ENCODE data around the gene MRPL34. TPM values are rescaled to one million over a fixed set of nuclear protein-coding genes. Genes with fewer than 3 reads are reported as not detected.

Gene MRPL34
- total RNA-seq, 1 donor from 2014 or later: 25.9 TPM

DNA sequence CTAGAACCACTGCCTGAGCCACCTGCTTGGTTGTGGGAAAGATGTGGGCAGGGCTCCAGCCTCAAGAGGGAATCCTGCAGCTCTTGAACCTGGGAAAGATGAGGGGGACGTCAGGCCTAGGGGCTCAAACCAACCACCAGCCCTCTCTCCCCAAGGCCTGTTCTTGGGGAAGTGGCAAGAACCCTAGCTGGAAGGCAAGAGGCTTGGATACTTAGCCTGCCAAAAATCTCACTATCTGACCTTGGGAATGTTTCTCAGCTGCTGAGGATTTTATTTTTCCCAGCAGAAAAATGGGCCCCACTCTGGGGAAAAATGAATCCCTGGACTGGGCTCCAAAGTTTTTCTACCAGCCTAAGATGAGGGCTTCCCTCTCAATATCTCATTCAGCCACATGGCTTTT lies 45.7 kb upstream of the MRPL34 start:
- Mint-ChIP-seq H3K36me3 (no peaks in the 10 kb centered on the region), H3K27ac (no peak overlapping the region), H3K27me3 (ENCODE audit: insufficient read depth, low read depth) (peaks cover 12% of the 10 kb centered on the region), H3K4me3 (no peak overlapping the region), H3K4me1 (peaks cover 18% of the 10 kb centered on the region), H3K9me3 (no peaks in the 10 kb centered on the region)
- Histone ChIP-seq H3K79me2 (ENCODE audit: low read depth) (no peaks in the 10 kb centered on the region), H3K4me1 (no peaks in the 10 kb centered on the region), H3K9ac (no peak overlapping the region), H4K20me1 (ENCODE audit: low read depth) (no peaks in the 10 kb centered on the region), H3K4me3 (no peak overlapping the region), H3K27ac (no peak overlapping the region), H3F3A (ENCODE audit: low read depth) (peaks cover 2% of the 10 kb centered on the region), H3K36me3 (no peaks in the 10 kb centered on the region), H3K9me3 (ENCODE audit: low read depth) (no peaks in the 10 kb centered on the region), H3K4me2 (no peak overlapping the region), H2AFZ (replicated peaks) (no peak overlapping the region), H3K27me3 (no peaks in the 10 kb centered on the region)
- TF ChIP-seq, protein P1, sequence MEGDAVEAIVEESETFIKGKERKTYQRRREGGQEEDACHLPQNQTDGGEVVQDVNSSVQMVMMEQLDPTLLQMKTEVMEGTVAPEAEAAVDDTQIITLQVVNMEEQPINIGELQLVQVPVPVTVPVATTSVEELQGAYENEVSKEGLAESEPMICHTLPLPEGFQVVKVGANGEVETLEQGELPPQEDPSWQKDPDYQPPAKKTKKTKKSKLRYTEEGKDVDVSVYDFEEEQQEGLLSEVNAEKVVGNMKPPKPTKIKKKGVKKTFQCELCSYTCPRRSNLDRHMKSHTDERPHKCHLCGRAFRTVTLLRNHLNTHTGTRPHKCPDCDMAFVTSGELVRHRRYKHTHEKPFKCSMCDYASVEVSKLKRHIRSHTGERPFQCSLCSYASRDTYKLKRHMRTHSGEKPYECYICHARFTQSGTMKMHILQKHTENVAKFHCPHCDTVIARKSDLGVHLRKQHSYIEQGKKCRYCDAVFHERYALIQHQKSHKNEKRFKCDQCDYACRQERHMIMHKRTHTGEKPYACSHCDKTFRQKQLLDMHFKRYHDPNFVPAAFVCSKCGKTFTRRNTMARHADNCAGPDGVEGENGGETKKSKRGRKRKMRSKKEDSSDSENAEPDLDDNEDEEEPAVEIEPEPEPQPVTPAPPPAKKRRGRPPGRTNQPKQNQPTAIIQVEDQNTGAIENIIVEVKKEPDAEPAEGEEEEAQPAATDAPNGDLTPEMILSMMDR (IDR thresholded peaks at IDR 0.05): no peak
- TF ChIP-seq EZH2 (IDR thresholded peaks at IDR 0.05): no peak
- no peak for TF ChIP-seq EZH2phosphoT487 (IDR thresholded peaks at IDR 0.05)
- no peak for DNase-seq (ENCODE audit: low spot score)

DNA sequence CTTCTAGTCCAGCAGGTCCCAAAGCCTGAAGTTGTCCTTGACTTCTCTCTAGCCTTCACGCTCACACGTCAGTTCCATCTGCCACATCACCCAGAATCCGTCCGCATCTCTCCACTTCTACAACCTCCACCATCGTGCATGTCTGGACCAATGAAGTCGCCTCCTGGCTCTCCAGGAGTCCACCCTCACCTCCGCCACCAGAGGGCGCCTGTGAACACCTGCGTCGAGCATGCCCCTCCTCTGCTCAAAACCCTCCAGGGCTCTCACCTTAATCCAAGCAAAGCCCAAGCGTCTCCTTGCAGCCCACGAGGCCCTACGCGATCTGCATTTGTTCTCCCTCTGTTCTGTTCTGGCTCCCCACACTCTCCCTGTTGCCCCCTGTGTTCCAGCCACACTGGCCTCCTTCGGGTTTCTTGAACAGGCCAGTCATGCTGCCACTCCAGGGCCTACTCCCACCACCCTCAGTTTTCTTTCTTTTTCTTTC lies 44.8 kb upstream of the MRPL34 start:
- H3K27me3 Mint-ChIP-seq (ENCODE audit: insufficient read depth, low read depth): peaks cover 12% of the 10 kb centered on the region
- Histone ChIP-seq H2AFZ (replicated peaks) (peak overlapping the region; percentile 13), H3K9me3 (ENCODE audit: low read depth) (no peaks in the 10 kb centered on the region), H3K4me3 (no peak overlapping the region), H3K9ac (no peak overlapping the region), H3K79me2 (ENCODE audit: low read depth) (no peaks in the 10 kb centered on the region), H3F3A (ENCODE audit: low read depth) (peaks cover 9% of the 10 kb centered on the region), H3K4me1 (no peaks in the 10 kb centered on the region), H4K20me1 (ENCODE audit: low read depth) (no peaks in the 10 kb centered on the region), H3K4me2 (no peak overlapping the region), H3K36me3 (no peaks in the 10 kb centered on the region), H3K27me3 (no peaks in the 10 kb centered on the region), H3K27ac (no peak overlapping the region)
- H3K4me1 Mint-ChIP-seq: peaks cover 18% of the 10 kb centered on the region
- peak overlapping the region; percentile 0 for H3K4me3 Mint-ChIP-seq
- peak; percentile 89 for DNase-seq (ENCODE audit: low spot score)
- TF ChIP-seq, protein P1 (IDR thresholded peaks at IDR 0.05): peak; percentile 90
- TF ChIP-seq EZH2 (IDR thresholded peaks at IDR 0.05) (no peak), EZH2phosphoT487 (IDR thresholded peaks at IDR 0.05) (no peak)
- no peaks in the 10 kb centered on the region for H3K36me3 Mint-ChIP-seq
- H3K9me3 Mint-ChIP-seq: no peaks in the 10 kb centered on the region
- H3K27ac Mint-ChIP-seq: no peak overlapping the region

DNA sequence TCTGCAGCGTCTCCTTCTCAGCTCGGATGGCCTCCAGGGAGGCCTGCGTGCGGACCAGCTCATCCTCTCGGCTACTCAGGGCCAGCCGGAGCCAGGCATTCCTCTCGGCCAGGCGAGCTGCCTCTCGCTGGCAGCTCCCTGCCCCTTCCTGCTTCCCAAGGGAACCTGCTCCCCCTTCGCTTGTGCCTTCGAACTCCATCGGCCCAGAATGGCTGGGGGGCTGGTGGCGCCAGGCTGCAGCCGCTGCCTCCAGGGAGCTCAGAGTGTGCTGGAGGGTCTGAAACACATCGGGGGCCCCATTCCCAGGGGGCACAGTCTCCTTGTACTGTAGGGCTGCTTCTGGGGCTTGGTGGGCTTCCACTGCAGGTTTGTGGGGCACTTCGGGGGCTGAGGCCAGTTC lies 43.1 kb upstream of the MRPL34 start:
- Mint-ChIP-seq H3K4me1 (peaks cover 23% of the 10 kb centered on the region), H3K27ac (peak overlapping the region; percentile 82)
- TF ChIP-seq, protein P1 (IDR thresholded peaks at IDR 0.05): no peak
- TF ChIP-seq EZH2phosphoT487 (IDR thresholded peaks at IDR 0.05) (no peak), EZH2 (IDR thresholded peaks at IDR 0.05) (no peak)

More for the DNA sequence above, 43.1 kb upstream of the MRPL34 start:
- no peaks in the 10 kb centered on the region for H3K9me3 Mint-ChIP-seq
- no peaks in the 10 kb centered on the region for H4K20me1 ChIP-seq (ENCODE audit: low read depth)
- H3K4me3 ChIP-seq: no peak overlapping the region
- no peaks in the 10 kb centered on the region for H3K4me1 ChIP-seq
- peak overlapping the region; percentile 33 for H3K4me3 Mint-ChIP-seq
- no peaks in the 10 kb centered on the region for H3K36me3 ChIP-seq
- no peak overlapping the region for H3K27ac ChIP-seq
- no peaks in the 10 kb centered on the region for H3K9me3 ChIP-seq (ENCODE audit: low read depth)
- no peak for DNase-seq (ENCODE audit: low spot score)
- H3K27me3 ChIP-seq: no peaks in the 10 kb centered on the region
- H3K4me2 ChIP-seq: no peak overlapping the region
- no peaks in the 10 kb centered on the region for H3K36me3 Mint-ChIP-seq
- peaks cover 2% of the 10 kb centered on the region for H3K79me2 ChIP-seq (ENCODE audit: low read depth)
- H2AFZ ChIP-seq (replicated peaks): no peak overlapping the region
- H3K27me3 Mint-ChIP-seq (ENCODE audit: insufficient read depth, low read depth): peaks cover 10% of the 10 kb centered on the region
- H3K9ac ChIP-seq: no peak overlapping the region
- peaks cover 20% of the 10 kb centered on the region for H3F3A ChIP-seq (ENCODE audit: low read depth)

All from neural progenitor cell (in vitro differentiated cells).